Testis (tissue), 3 donors: ENCODE measurements around the gene MRO. TPM values are rescaled to one million over a fixed set of nuclear protein-coding genes. Genes with fewer than 3 reads are reported as not detected.

Experiments
- DNase-seq: peaks from one replicate; pipeline ENCODE4 v3.0.0-alpha.2; 2019
- H3K27ac ChIP-seq, 2 donors: fragments of 200-600 bp; sonication (generic); one replicate each; pipeline ENCODE4 v1.5.1; 2019
- H3K27me3 ChIP-seq: fragments of 200-600 bp; sonication (generic); one replicate; pipeline ENCODE4 v1.5.1; 2019
- H3K36me3 ChIP-seq: fragments of 200-600 bp; sonication (generic); one replicate; pipeline ENCODE4 v1.5.1; 2017; ENCODE audit warnings: low read depth; ENCODE audit errors: missing control alignments
- H3K4me1 ChIP-seq: fragments of 200-600 bp; sonication (generic); one replicate; pipeline ENCODE4 v1.5.1; 2019
- H3K4me3 ChIP-seq, 2 donors: fragments of 200-600 bp; sonication (generic); one replicate each; pipeline ENCODE4 v1.5.1; 2017 to 2019
- H3K9me3 ChIP-seq: fragments of 200-600 bp; sonication (generic); one replicate; pipeline ENCODE4 v1.5.1; 2017
- CTCF ChIP-seq, 3 experiments: fragments of 450-650 bp in 2 of 3; fragments of 200-600 bp in 1 of 3; sonication (generic) in 1 of 3; IDR thresholded peaks; one replicate each; pipeline ENCODE4 v1.5.1; 2016 to 2019; ENCODE audit warnings: antibody characterized with exemption in 3 of 3, mild to moderate bottlenecking in 2 of 3, moderate library complexity in 1 of 3
- POLR2A ChIP-seq: fragments of 450-650 bp; IDR thresholded peaks from one replicate; pipeline ENCODE4 v1.6.1; 2017; ENCODE audit warnings: antibody characterized with exemption, mild to moderate bottlenecking, moderate library complexity
- WGBS, 2 donors: methylation state at CpG; one replicate each; pipeline ENCODE4 v1.1.5; 2018; 5-methylcytosine and 5-hydroxymethylcytosine counted together
- intact Hi-C: fragments of 100-400 bp; cut with DNase I; formaldehyde crosslinking; loops from one replicate; pipeline ENCODE4 v1.15.1; 2023; ENCODE audit warnings: low total_unique reads
- polyA plus RNA-seq: library from polyadenylated mRNA; stranded (reverse); fragments of 350-450 nt; fragmentation: Illumina TruSeq; extraction: RNeasy Lipid Tissue Mini Kit (QIAGEN cat#74804); gene quantifications from one replicate; pipeline ENCODE4 v1.2.3, GENCODE V29; 2014; ENCODE audit warnings: low read depth, low replicate concordance; ENCODE audit not compliant: insufficient read depth
- total RNA-seq, 2 donors: library from RNA; depleted of rRNA; stranded (reverse); fragments of >200 nt; gene quantifications; one replicate each; pipeline ENCODE4 v1.2.3, GENCODE V29; 2016

Gene MRO
- total and polyA plus RNA-seq, 3 donors from 2014 or later: 87.4 to 134 (median 92.8) TPM

- Histone ChIP-seq H3K27me3 (no peaks in the 10 kb centered on the region), H3K27ac (peak overlapping the region in 1 of 2 donors; percentile 18), H3K4me3 (no peak overlapping the region), H3K4me1 (peaks cover 8% of the 10 kb centered on the region), H3K9me3 (no peaks in the 10 kb centered on the region), H3K36me3 (no peaks in the 10 kb centered on the region)
- intact Hi-C loops: no loop called here
- WGBS, 2 donors: 86 to 88% methylated on average over 5 of the region's 5 CpGs
- no peak for DNase-seq
- TF ChIP-seq POLR2A: no peak
- TF ChIP-seq CTCF (IDR thresholded peaks at IDR 0.05): no peak
Observed at GRCh38 chr18:50830544-50830943, 10.7 kb upstream of the MRO start.

- H3K27ac ChIP-seq: peak overlapping the region; percentile 18 to 48
- no peak for DNase-seq
Observed at GRCh38 chr18:50829644-50830043, 9.8 kb upstream of the MRO start.

GRCh38 chr18:50826027-50826426 is 6.2 kb upstream of the MRO start:
- Histone ChIP-seq H3K36me3 (no peaks in the 10 kb centered on the region), H3K4me1 (peaks cover 15% of the 10 kb centered on the region), H3K4me3 (no peak overlapping the region), H3K27me3 (no peaks in the 10 kb centered on the region), H3K9me3 (no peaks in the 10 kb centered on the region), H3K27ac (peak overlapping the region; percentile 69 to 71)
- 93 to 94% methylated on average over 5 of the region's 5 CpGs for WGBS, 2 donors
- DNase-seq: no peak
- no peak for TF ChIP-seq POLR2A
- no peak for TF ChIP-seq CTCF (IDR thresholded peaks at IDR 0.05)
- intact Hi-C loops: no loop called here

More at GRCh38 chr18:50829644-50830043, 9.8 kb upstream of the MRO start:
- Histone ChIP-seq H3K4me3 (no peak overlapping the region), H3K27me3 (no peaks in the 10 kb centered on the region), H3K9me3 (no peaks in the 10 kb centered on the region), H3K4me1 (peaks cover 8% of the 10 kb centered on the region), H3K36me3 (no peaks in the 10 kb centered on the region)
- intact Hi-C loops: no loop called here
- TF ChIP-seq CTCF (IDR thresholded peaks at IDR 0.05) (no peak), POLR2A (no peak)
- 73 to 75% methylated on average over 5 of the region's 5 CpGs for WGBS, 2 donors

GRCh38 chr18:50825621-50826020 is 5.8 kb upstream of the MRO start:
- Histone ChIP-seq H3K9me3 (no peaks in the 10 kb centered on the region), H3K27ac (peak overlapping the region; percentile 69 to 71), H3K36me3 (no peaks in the 10 kb centered on the region), H3K4me3 (no peak overlapping the region), H3K4me1 (peaks cover 19% of the 10 kb centered on the region), H3K27me3 (no peaks in the 10 kb centered on the region)
- no peak for TF ChIP-seq POLR2A
- TF ChIP-seq CTCF (IDR thresholded peaks at IDR 0.05): no peak
- intact Hi-C loops: no loop called here
- 72 to 73% methylated on average over 2 of the region's 2 CpGs for WGBS, 2 donors
- DNase-seq: no peak

GRCh38 chr18:50822756-50823155 is 2.9 kb upstream of the MRO start:
- H3K36me3 ChIP-seq: no peaks in the 10 kb centered on the region
- peak overlapping the region; percentile 72 to 74 for H3K27ac ChIP-seq
- no peak for TF ChIP-seq CTCF (IDR thresholded peaks at IDR 0.05)
- no peak for TF ChIP-seq POLR2A
- peaks cover 39% of the 10 kb centered on the region for H3K4me1 ChIP-seq
- no peak overlapping the region for H3K4me3 ChIP-seq
- DNase-seq: peak; percentile 32
- WGBS, 2 donors: 56 to 78% methylated on average over 10 of the region's 10 CpGs
- intact Hi-C loops: no loop called here
- H3K27me3 ChIP-seq: no peaks in the 10 kb centered on the region
- H3K9me3 ChIP-seq: no peaks in the 10 kb centered on the region
